A549 (cell line): ENCODE measurements around the gene GOSR2. TPM values are rescaled to one million over a fixed set of nuclear protein-coding genes. Genes with fewer than 3 reads are reported as not detected.

ENCODE experiments used
- ATAC-seq, 2 experiments: fragments of 200-7000 bp in 1 of 2; fragments of >200 bp in 1 of 2; cut with Nextera tagmentation in 1 of 2; cut with Tn5 transposase in 1 of 2; 3 replicates each; pipeline versions ENCODE4 v1.8.0 to v1.9.1; 2018 to 2020; ENCODE audit warnings: mild to moderate bottlenecking in 1 of 2, moderate library complexity in 1 of 2
- CTCF ChIA-PET: fragments of 300-600 bp; sonication (Branson Sonifier 250); formaldehyde crosslinking; extraction: SDS; loops from one replicate; lab custom pipeline; 2021; ENCODE audit warnings: antibody characterized with exemption, inconsistent platforms; lab: Yijun Ruan, JAX
- POLR2A ChIA-PET: fragments of 350-600 bp; formaldehyde crosslinking; extraction: SDS; loops from one replicate; lab custom pipeline; 2021; ENCODE audit warnings: antibody characterized with exemption, inconsistent platforms; lab: Yijun Ruan, JAX
- DNase-seq, 2 experiments: peaks; one replicate each; pipeline versions ENCODE4 v3.0.0 to v3.0.0-alpha.2; 2011 to 2016; ENCODE audit warnings: low read depth in 1 of 2, low spot score in 1 of 2
- FAIRE-seq: peaks from 2 replicates; lab custom pipeline; 2011; peaks lifted over from hg19 to GRCh38; lab: Jason Lieb, UNC
- H3K27ac ChIP-seq, 2 experiments: fragments of >200 bp; sonication (Bioruptor Twin); formaldehyde crosslinking; 3 replicates each; pipeline ENCODE4 v1.5.1; 2016 to 2017
- H3K4me1 ChIP-seq: fragments of >200 bp; sonication (Bioruptor Twin); formaldehyde crosslinking; 3 replicates; pipeline ENCODE4 v1.6.1; 2016
- H3K4me2 ChIP-seq: fragments of >200 bp; sonication (Bioruptor Twin); formaldehyde crosslinking; 3 replicates; pipeline ENCODE4 v1.6.1; 2016
- H3K4me3 ChIP-seq: fragments of >200 bp; sonication (Bioruptor Twin); formaldehyde crosslinking; 3 replicates; pipeline ENCODE4 v1.5.1; 2016
- H3K9me3 ChIP-seq: fragments of >200 bp; sonication (Bioruptor Twin); formaldehyde crosslinking; 3 replicates; pipeline ENCODE4 v1.6.1; 2016
- CEBPB ChIP-seq, 2 experiments: fragments of >200 bp in 1 of 2; sonication (Bioruptor Twin) in 1 of 2; formaldehyde crosslinking in 1 of 2; IDR thresholded peaks; 2 replicates each; pipeline ENCODE4 v1.6.1; 2012 to 2016
- CHD2 ChIP-seq: fragments of 150-350 bp; IDR thresholded peaks from 2 replicates; pipeline ENCODE4 v1.6.1; 2014; ENCODE audit warnings: low read length; ENCODE audit not compliant: partially characterized antibody
- FOSB ChIP-seq: fragments of 250-450 bp; sonication (Bioruptor Pico); IDR thresholded peaks from 2 replicates; pipeline ENCODE4 v1.5.0; 2020; ENCODE audit warnings: mild to moderate bottlenecking, moderate library complexity
- FOXS1 ChIP-seq: fragments of 250-450 bp; sonication (Bioruptor Pico); IDR thresholded peaks from 2 replicates; pipeline ENCODE4 v1.5.0; 2020; ENCODE audit warnings: mild to moderate bottlenecking, moderate library complexity
- JUNB ChIP-seq: fragments of >200 bp; sonication (Bioruptor Twin); formaldehyde crosslinking; IDR thresholded peaks from 2 replicates; pipeline ENCODE4 v1.6.1; 2016
- KDM1A ChIP-seq: fragments of 200-600 bp; sonication (generic); IDR thresholded peaks from 2 replicates; pipeline ENCODE4 v1.6.1; 2016; ENCODE audit warnings: low read depth, mild to moderate bottlenecking
- MAFK ChIP-seq: fragments of 450-650 bp; IDR thresholded peaks from 2 replicates; pipeline ENCODE4 v1.6.1; 2014; ENCODE audit not compliant: partially characterized antibody
- MYC ChIP-seq: IDR thresholded peaks from 2 replicates; pipeline ENCODE4 v1.6.1; 2012; ENCODE audit warnings: mild to moderate bottlenecking, inconsistent platforms, low read length, improper control_type of control experiment, borderline replicate concordance
- RCOR1 ChIP-seq: fragments of 150-350 bp; IDR thresholded peaks from 2 replicates; pipeline ENCODE4 v1.6.1; 2014; ENCODE audit warnings: antibody characterized with exemption, low read length, low read depth
- WGBS: methylation state at CpG from one replicate; pipeline ENCODE4 v1.1.6; 2017; ENCODE audit errors: missing lambda C conversion rate; 5-methylcytosine and 5-hydroxymethylcytosine counted together
- polyA plus RNA-seq, 4 experiments: library from polyadenylated mRNA; depleted of rRNA in 3 of 4; stranded (reverse); fragments of >200 nt; fragmentation: RNase III in 1 of 4; extraction: RNeasy Plus Mini Kit Qiagen cat#74134 plus additional on column Dnase treatment in 1 of 4; gene quantifications; 2 replicates in 3 of 4; 3 replicates in 1 of 4; pipeline ENCODE4 v1.2.3, GENCODE V29; 2011 to 2017
- TF ChIP-seq, protein P1 (sequence below): IDR thresholded peaks from 2 replicates; pipeline ENCODE4 v1.6.1; 2012; ENCODE audit warnings: low read depth, borderline replicate concordance
- TF ChIP-seq, protein P2 (sequence below): fragments of 250-450 bp; sonication (Bioruptor Pico); IDR thresholded peaks from 2 replicates; pipeline ENCODE4 v1.5.0; 2021; ENCODE audit warnings: mild to moderate bottlenecking, moderate library complexity, borderline replicate concordance
- TF ChIP-seq, protein P3 (sequence below): fragments of >200 bp; sonication (Bioruptor Twin); formaldehyde crosslinking; IDR thresholded peaks from 3 replicates; pipeline ENCODE4 v1.6.1; 2016
- TF ChIP-seq, protein P4 (sequence below): fragments of 200-600 bp; sonication (generic); IDR thresholded peaks from 2 replicates; pipeline ENCODE4 v1.6.1; 2016; ENCODE audit warnings: antibody characterized with exemption, mild to moderate bottlenecking, moderate library complexity
- TF ChIP-seq, protein P5 (sequence below): fragments of >200 bp; sonication (Bioruptor Twin); formaldehyde crosslinking; IDR thresholded peaks from 3 replicates; pipeline ENCODE4 v1.5.1; 2016
- TF ChIP-seq, protein P6 (sequence below): fragments of >200 bp; sonication (Bioruptor Twin); formaldehyde crosslinking; IDR thresholded peaks from 2 replicates; pipeline ENCODE4 v1.6.1; 2016
- TF ChIP-seq, protein P7 (sequence below): IDR thresholded peaks from 2 replicates; pipeline ENCODE4 v1.6.1; 2012

GOSR2 gene
- polyA plus RNA-seq, 2 of the 4 experiments (the other 2 are of a cell fraction) = 36.9 to 68.3 TPM

DNA sequence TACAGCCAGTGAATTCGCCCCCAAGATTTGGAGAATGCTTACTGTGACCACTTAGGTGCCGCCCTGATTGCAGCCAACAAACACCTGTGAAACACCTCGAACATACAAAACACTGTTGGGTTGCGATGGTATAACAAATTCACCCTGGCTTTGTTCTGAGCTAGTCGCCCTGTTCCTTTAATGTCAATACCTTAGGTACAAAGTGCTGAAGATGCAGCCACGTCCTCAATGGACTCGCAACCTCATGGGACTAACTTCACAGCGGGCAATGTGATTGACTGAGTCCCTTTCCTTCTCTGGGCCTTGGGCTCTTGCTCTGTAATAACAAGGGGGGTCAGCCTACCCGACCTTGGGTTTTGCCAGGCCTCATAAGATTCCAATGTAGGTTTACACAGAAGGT lies 28.9 kb upstream of the GOSR2 start:
- Histone ChIP-seq H3K9me3 (0 out of 3 replicates have a peak, but pooled peaks cover 4% of the 10 kb centered on the region), H3K27ac (no peak overlapping the region), H3K4me1 (no peaks in the 10 kb centered on the region), H3K4me2 (no peak overlapping the region), H3K4me3 (no peak overlapping the region)
- no peak for DNase-seq
- ATAC-seq = no peak
- WGBS = 52% methylated on average over 9 of the region's 9 CpGs
- no peak for FAIRE-seq
- POLR2A ChIA-PET = interaction anchor here (0.6 kb wide), 1 partner anchor 8 kb away, joined by 3 read pairs; no protein-coding TSS in a partner anchor
- TF ChIP-seq, protein P1, sequence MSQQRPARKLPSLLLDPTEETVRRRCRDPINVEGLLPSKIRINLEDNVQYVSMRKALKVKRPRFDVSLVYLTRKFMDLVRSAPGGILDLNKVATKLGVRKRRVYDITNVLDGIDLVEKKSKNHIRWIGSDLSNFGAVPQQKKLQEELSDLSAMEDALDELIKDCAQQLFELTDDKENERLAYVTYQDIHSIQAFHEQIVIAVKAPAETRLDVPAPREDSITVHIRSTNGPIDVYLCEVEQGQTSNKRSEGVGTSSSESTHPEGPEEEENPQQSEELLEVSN = no peak
- no peak for TF ChIP-seq RCOR1
- TF ChIP-seq, protein P2, sequence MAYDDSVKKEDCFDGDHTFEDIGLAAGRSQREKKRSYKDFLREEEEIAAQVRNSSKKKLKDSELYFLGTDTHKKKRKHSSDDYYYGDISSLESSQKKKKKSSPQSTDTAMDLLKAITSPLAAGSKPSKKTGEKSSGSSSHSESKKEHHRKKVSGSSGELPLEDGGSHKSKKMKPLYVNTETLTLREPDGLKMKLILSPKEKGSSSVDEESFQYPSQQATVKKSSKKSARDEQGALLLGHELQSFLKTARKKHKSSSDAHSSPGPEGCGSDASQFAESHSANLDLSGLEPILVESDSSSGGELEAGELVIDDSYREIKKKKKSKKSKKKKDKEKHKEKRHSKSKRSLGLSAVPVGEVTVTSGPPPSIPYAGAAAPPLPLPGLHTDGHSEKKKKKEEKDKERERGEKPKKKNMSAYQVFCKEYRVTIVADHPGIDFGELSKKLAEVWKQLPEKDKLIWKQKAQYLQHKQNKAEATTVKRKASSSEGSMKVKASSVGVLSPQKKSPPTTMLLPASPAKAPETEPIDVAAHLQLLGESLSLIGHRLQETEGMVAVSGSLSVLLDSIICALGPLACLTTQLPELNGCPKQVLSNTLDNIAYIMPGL (CRISPR knock-in tag) = no peak
- CTCF ChIA-PET = interaction anchor here (1.0 to 2.3 kb wide), 6 partner anchors 27 to 892 kb away, joined by 3 to 8 read pairs (median 4); no protein-coding TSS in a partner anchor

DNA sequence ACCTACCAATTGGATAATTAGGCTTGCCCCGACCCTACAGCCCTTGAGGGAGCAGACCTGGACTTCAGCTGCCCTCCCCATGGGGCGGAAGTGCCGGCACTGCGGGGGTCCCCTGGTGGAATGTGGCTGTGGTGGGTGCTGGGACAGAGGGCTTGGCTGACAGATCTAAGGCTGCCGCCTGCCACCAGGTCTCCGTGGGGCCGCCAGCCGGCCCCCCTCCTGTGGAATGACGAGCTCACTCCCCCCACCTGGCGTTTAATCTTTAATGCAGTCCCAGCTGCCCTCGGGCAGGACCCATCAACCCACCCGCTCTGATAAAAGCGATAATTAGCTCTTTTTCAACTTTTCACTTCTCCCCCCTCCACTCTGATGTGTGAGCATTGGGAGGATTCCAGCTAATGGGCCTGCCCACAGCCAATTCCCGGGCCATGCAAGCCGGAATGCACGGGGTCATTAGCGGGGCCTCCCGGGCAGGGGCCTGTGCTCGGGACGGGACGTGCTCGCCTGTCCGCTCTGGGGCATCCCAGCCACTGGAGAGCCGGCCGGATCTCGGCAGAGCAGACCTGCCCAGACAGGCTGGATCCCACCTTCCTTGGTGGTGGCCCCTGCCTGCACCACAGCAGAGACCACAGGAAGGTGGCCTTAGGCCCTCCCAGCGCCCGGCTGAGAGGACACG lies 28.3 kb upstream of the GOSR2 start:
- 0 out of 3 replicates have a peak, but pooled peaks cover 8% of the 10 kb centered on the region for H3K9me3 ChIP-seq
- no peak for TF ChIP-seq MYC
- TF ChIP-seq CHD2 = no peak
- no peak for TF ChIP-seq JUNB
- no peak for TF ChIP-seq KDM1A
- TF ChIP-seq, protein P2 (CRISPR knock-in tag) = no peak
- no peak for TF ChIP-seq CEBPB (IDR thresholded peaks at IDR 0.05)
- no peak for TF ChIP-seq MAFK
- TF ChIP-seq, protein P3, sequence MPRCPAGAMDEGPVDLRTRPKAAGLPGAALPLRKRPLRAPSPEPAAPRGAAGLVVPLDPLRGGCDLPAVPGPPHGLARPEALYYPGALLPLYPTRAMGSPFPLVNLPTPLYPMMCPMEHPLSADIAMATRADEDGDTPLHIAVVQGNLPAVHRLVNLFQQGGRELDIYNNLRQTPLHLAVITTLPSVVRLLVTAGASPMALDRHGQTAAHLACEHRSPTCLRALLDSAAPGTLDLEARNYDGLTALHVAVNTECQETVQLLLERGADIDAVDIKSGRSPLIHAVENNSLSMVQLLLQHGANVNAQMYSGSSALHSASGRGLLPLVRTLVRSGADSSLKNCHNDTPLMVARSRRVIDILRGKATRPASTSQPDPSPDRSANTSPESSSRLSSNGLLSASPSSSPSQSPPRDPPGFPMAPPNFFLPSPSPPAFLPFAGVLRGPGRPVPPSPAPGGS = no peak
- no peak for TF ChIP-seq FOSB (CRISPR knock-in tag)
- TF ChIP-seq, protein P4, sequence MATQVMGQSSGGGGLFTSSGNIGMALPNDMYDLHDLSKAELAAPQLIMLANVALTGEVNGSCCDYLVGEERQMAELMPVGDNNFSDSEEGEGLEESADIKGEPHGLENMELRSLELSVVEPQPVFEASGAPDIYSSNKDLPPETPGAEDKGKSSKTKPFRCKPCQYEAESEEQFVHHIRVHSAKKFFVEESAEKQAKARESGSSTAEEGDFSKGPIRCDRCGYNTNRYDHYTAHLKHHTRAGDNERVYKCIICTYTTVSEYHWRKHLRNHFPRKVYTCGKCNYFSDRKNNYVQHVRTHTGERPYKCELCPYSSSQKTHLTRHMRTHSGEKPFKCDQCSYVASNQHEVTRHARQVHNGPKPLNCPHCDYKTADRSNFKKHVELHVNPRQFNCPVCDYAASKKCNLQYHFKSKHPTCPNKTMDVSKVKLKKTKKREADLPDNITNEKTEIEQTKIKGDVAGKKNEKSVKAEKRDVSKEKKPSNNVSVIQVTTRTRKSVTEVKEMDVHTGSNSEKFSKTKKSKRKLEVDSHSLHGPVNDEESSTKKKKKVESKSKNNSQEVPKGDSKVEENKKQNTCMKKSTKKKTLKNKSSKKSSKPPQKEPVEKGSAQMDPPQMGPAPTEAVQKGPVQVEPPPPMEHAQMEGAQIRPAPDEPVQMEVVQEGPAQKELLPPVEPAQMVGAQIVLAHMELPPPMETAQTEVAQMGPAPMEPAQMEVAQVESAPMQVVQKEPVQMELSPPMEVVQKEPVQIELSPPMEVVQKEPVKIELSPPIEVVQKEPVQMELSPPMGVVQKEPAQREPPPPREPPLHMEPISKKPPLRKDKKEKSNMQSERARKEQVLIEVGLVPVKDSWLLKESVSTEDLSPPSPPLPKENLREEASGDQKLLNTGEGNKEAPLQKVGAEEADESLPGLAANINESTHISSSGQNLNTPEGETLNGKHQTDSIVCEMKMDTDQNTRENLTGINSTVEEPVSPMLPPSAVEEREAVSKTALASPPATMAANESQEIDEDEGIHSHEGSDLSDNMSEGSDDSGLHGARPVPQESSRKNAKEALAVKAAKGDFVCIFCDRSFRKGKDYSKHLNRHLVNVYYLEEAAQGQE = no peak
- TF ChIP-seq, protein P1 = no peak
- TF ChIP-seq FOXS1 (CRISPR knock-in tag) = no peak
- TF ChIP-seq, protein P5, sequence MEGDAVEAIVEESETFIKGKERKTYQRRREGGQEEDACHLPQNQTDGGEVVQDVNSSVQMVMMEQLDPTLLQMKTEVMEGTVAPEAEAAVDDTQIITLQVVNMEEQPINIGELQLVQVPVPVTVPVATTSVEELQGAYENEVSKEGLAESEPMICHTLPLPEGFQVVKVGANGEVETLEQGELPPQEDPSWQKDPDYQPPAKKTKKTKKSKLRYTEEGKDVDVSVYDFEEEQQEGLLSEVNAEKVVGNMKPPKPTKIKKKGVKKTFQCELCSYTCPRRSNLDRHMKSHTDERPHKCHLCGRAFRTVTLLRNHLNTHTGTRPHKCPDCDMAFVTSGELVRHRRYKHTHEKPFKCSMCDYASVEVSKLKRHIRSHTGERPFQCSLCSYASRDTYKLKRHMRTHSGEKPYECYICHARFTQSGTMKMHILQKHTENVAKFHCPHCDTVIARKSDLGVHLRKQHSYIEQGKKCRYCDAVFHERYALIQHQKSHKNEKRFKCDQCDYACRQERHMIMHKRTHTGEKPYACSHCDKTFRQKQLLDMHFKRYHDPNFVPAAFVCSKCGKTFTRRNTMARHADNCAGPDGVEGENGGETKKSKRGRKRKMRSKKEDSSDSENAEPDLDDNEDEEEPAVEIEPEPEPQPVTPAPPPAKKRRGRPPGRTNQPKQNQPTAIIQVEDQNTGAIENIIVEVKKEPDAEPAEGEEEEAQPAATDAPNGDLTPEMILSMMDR = no peak
- TF ChIP-seq, protein P6, sequence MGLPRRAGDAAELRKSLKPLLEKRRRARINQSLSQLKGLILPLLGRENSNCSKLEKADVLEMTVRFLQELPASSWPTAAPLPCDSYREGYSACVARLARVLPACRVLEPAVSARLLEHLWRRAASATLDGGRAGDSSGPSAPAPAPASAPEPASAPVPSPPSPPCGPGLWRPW = no peak
- TF ChIP-seq, protein P7, sequence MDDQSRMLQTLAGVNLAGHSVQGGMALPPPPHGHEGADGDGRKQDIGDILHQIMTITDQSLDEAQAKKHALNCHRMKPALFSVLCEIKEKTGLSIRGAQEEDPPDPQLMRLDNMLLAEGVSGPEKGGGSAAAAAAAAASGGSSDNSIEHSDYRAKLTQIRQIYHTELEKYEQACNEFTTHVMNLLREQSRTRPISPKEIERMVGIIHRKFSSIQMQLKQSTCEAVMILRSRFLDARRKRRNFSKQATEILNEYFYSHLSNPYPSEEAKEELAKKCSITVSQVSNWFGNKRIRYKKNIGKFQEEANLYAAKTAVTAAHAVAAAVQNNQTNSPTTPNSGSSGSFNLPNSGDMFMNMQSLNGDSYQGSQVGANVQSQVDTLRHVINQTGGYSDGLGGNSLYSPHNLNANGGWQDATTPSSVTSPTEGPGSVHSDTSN = no peak
- CTCF ChIA-PET = interaction anchor here (1.0 to 1.9 kb wide), 6 partner anchors 19 to 893 kb away, joined by 3 to 5 read pairs (median 4); no protein-coding TSS in a partner anchor
- POLR2A ChIA-PET = interaction anchor here (0.6 kb wide), 1 partner anchor 9 kb away, joined by 3 read pairs; no protein-coding TSS in a partner anchor
- no peak for DNase-seq
- no peak for FAIRE-seq
- H3K4me3 ChIP-seq = no peak overlapping the region
- no peak overlapping the region for H3K4me2 ChIP-seq
- H3K27ac ChIP-seq = no peak overlapping the region
- WGBS = 57% methylated on average over 23 of the region's 29 CpGs
- ATAC-seq = peak in 1 of 2 experiments; percentile 11; a peak in 1 of 6 replicates
- no peaks in the 10 kb centered on the region for H3K4me1 ChIP-seq
